Endodermal cell (in vitro differentiated cells): ENCODE results near the gene NCK2. TPM values are rescaled to one million over a fixed set of nuclear protein-coding genes. Genes with fewer than 3 reads are reported as not detected.

Source experiments
- DNase-seq: peaks from one replicate; pipeline ENCODE4 v3.0.0-alpha.2; 2017
- H3K27ac ChIP-seq: 2 replicates; pipeline ENCODE4 v1.5.1; 2013; ENCODE audit warnings: mild to moderate bottlenecking, low read depth, low read length, moderate library complexity
- H3K27me3 ChIP-seq: 2 replicates; pipeline ENCODE4 v1.6.1; 2013; ENCODE audit warnings: mild to moderate bottlenecking, low read length, moderate library complexity; ENCODE audit not compliant: insufficient read depth, control insufficient read depth, poor library complexity, severe bottlenecking
- H3K36me3 ChIP-seq: 2 replicates; pipeline ENCODE4 v1.7.0; 2013; ENCODE audit warnings: mild to moderate bottlenecking, low read length, moderate library complexity; ENCODE audit not compliant: control insufficient read depth, insufficient read depth
- H3K4me1 ChIP-seq: one replicate; pipeline ENCODE4 v1.7.0; 2013; ENCODE audit warnings: low read length; ENCODE audit not compliant: control insufficient read depth, insufficient read depth
- H3K4me3 ChIP-seq: 2 replicates; pipeline ENCODE4 v1.5.1; 2013; ENCODE audit warnings: mild to moderate bottlenecking, low read length, moderate library complexity
- H3K9ac ChIP-seq: 2 replicates; pipeline ENCODE4 v1.6.1; 2013; ENCODE audit warnings: mild to moderate bottlenecking, low read length, moderate library complexity; ENCODE audit not compliant: poor library complexity, severe bottlenecking; ENCODE audit errors: extremely low read depth
- H3K9me3 ChIP-seq: 2 replicates; pipeline ENCODE4 v1.6.1; 2013; ENCODE audit warnings: mild to moderate bottlenecking, low read length, moderate library complexity; ENCODE audit not compliant: control insufficient read depth
- H3K27ac Mint-ChIP-seq: 2 replicates; pipeline ENCODE4 v1.8.0; 2020; ENCODE audit warnings: mixed read lengths
- H3K27me3 Mint-ChIP-seq: 2 replicates; pipeline ENCODE4 v1.8.0; 2021; ENCODE audit warnings: mild to moderate bottlenecking, mixed read lengths; ENCODE audit not compliant: insufficient read depth
- H3K36me3 Mint-ChIP-seq: 2 replicates; pipeline ENCODE4 v1.8.0; 2020; ENCODE audit warnings: low read depth, mixed read lengths
- H3K4me1 Mint-ChIP-seq: 2 replicates; pipeline ENCODE4 v1.8.0; 2020; ENCODE audit warnings: mixed read lengths
- H3K4me3 Mint-ChIP-seq: 2 replicates; pipeline ENCODE4 v1.8.0; 2020; ENCODE audit warnings: mild to moderate bottlenecking, moderate library complexity, mixed read lengths
- H3K9me3 Mint-ChIP-seq: 2 replicates; pipeline ENCODE4 v1.8.0; 2020; ENCODE audit warnings: mild to moderate bottlenecking, mixed read lengths
- CTCF ChIP-seq: fragments of 200-600 bp; sonication (generic); conservative IDR thresholded peaks from 2 replicates; pipeline ENCODE4 v1.5.0; 2021; ENCODE audit warnings: antibody characterized with exemption, mild to moderate bottlenecking
- WGBS, 2 experiments: methylation state at CpG; one replicate each; pipeline versions ENCODE4 v1.1.5 to v1.1.7; 2013; ENCODE audit warnings: missing lambda C conversion rate in 2 of 2, mixed read lengths in 1 of 2; ENCODE audit not compliant: insufficient coverage in 1 of 2, insufficient read length in 1 of 2; 5-methylcytosine and 5-hydroxymethylcytosine counted together
- total RNA-seq, 2 donors: library from RNA; stranded (reverse); fragmentation: NEBNext Ultra II Directional in 1 of 2; extraction: Animal tissue kit (Norgen Biotek cat#: 25700) in 1 of 2; gene quantifications; 2 replicates in 1 of 2; 3 replicates in 1 of 2; pipeline ENCODE4 v1.2.1, GENCODE V29; 2021

Gene NCK2
- total RNA-seq, 2 donors from 2014 or later = 58.9 to 63.8 TPM

DNA sequence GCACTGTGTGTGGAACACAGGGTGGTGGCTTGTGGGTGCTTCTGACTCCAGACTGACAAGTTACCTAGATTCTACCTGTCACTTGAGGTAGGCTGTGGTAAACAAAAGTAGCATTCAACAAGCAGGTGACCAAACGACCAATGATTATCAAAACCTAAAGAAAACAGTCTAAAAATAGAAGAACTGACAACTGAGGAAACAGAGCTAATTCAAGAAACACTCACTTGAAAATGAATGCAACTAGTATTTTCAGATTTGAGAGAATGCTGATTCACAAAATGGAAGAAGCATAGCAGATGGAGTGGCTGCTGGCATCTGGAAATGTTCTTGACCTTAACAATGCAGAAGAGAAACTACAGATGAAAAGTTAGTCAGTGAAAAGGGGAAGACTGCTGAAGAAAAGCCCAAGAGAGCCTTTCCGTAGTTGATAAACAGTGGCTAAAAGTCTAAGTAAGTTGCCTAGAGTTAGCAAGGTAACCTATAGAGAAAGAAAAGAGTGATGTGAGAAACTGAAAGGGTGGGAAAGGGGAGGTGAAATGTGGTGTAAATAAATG, 170.4 kb downstream of the NCK2 start:
- H3K4me3 Mint-ChIP-seq = no peak overlapping the region
- 87 to 90% methylated on average over 2 of the region's 2 CpGs for WGBS, 2 experiments
- H3K4me1 Mint-ChIP-seq = no peaks in the 10 kb centered on the region
- no peak overlapping the region for H3K27ac ChIP-seq
- peaks cover 23% of the 10 kb centered on the region for H3K9me3 Mint-ChIP-seq
- no peak for DNase-seq
- no peaks in the 10 kb centered on the region for H3K36me3 ChIP-seq
- H3K4me1 ChIP-seq = no peaks in the 10 kb centered on the region
- H3K4me3 ChIP-seq = no peak overlapping the region
- no peak overlapping the region for H3K27ac Mint-ChIP-seq
- H3K9ac ChIP-seq = no peak overlapping the region
- no peaks in the 10 kb centered on the region for H3K36me3 Mint-ChIP-seq
- TF ChIP-seq CTCF = no peak
- no peaks in the 10 kb centered on the region for H3K27me3 Mint-ChIP-seq
- peaks cover 12% of the 10 kb centered on the region for H3K9me3 ChIP-seq
- H3K27me3 ChIP-seq = no peaks in the 10 kb centered on the region

- Mint-ChIP-seq H3K36me3 (no peaks in the 10 kb centered on the region), H3K27ac (no peak overlapping the region), H3K9me3 (peaks cover 35% of the 10 kb centered on the region), H3K4me3 (no peak overlapping the region), H3K27me3 (no peaks in the 10 kb centered on the region), H3K4me1 (no peaks in the 10 kb centered on the region)
- peaks cover 23% of the 10 kb centered on the region for H3K9me3 ChIP-seq
- TF ChIP-seq CTCF = no peak
- H3K36me3 ChIP-seq = no peaks in the 10 kb centered on the region
- no peak overlapping the region for H3K27ac ChIP-seq
- H3K9ac ChIP-seq = no peak overlapping the region
- no peaks in the 10 kb centered on the region for H3K27me3 ChIP-seq
- WGBS, 2 experiments = 88% methylated on average over 4 of the region's 4 CpGs; no CpG with 5 or more reads in 1 of the 2 experiments
- DNase-seq = no peak
- no peak overlapping the region for H3K4me3 ChIP-seq
- no peaks in the 10 kb centered on the region for H3K4me1 ChIP-seq
Observed at GRCh38 chr2:105917226-105917625, 172.5 kb downstream of the NCK2 start.

DNA sequence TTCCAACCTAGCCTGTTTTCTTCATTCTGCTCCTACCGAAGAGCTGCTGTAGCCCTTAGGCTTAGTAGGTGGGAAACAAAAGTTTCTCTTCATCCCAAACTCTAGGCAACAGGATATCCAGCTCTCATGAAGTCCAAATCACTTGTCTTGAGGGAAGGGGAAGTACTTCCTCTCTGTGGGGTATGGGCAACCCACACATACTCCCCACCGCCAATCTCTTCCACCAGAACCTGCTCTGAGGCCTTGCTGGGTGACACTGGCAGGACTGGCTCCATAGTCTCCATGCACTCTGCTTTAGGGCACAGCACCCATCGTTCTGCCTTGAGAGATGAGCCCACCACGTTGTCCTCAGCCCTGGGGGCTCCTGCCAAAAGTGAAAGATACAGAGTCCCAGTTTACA, 173.0 kb downstream of the NCK2 start:
- Histone ChIP-seq H3K27ac (no peak overlapping the region), H3K36me3 (no peaks in the 10 kb centered on the region), H3K4me1 (no peaks in the 10 kb centered on the region), H3K4me3 (no peak overlapping the region), H3K9me3 (peaks cover 25% of the 10 kb centered on the region), H3K9ac (no peak overlapping the region), H3K27me3 (no peaks in the 10 kb centered on the region)
- 92 to 93% methylated on average over 2 to 4 of the region's 4 CpGs for WGBS, 2 experiments
- no peak overlapping the region for H3K27ac Mint-ChIP-seq
- H3K36me3 Mint-ChIP-seq = no peaks in the 10 kb centered on the region
- no peak overlapping the region for H3K4me3 Mint-ChIP-seq
- peaks cover 36% of the 10 kb centered on the region for H3K9me3 Mint-ChIP-seq
- no peak for DNase-seq
- no peaks in the 10 kb centered on the region for H3K4me1 Mint-ChIP-seq
- H3K27me3 Mint-ChIP-seq = no peaks in the 10 kb centered on the region
- no peak for TF ChIP-seq CTCF
